Testis (tissue), 2 donors: Measurements from ENCODE around the gene HAUS7.

Experiments
- POLR2A ChIP-seq: fragments of 450-650 bp; IDR thresholded peaks from one replicate; pipeline ENCODE4 v1.6.1; 2017; ENCODE audit warnings: antibody characterized with exemption, mild to moderate bottlenecking, moderate library complexity
- TF ChIP-seq, protein P1 (sequence below), 3 experiments: fragments of 450-650 bp in 2 of 3; fragments of 200-600 bp in 1 of 3; sonication (generic) in 1 of 3; IDR thresholded peaks; one replicate each; pipeline ENCODE4 v1.5.1; 2016 to 2019; ENCODE audit warnings: antibody characterized with exemption in 3 of 3, mild to moderate bottlenecking in 2 of 3, moderate library complexity in 1 of 3

DNA sequence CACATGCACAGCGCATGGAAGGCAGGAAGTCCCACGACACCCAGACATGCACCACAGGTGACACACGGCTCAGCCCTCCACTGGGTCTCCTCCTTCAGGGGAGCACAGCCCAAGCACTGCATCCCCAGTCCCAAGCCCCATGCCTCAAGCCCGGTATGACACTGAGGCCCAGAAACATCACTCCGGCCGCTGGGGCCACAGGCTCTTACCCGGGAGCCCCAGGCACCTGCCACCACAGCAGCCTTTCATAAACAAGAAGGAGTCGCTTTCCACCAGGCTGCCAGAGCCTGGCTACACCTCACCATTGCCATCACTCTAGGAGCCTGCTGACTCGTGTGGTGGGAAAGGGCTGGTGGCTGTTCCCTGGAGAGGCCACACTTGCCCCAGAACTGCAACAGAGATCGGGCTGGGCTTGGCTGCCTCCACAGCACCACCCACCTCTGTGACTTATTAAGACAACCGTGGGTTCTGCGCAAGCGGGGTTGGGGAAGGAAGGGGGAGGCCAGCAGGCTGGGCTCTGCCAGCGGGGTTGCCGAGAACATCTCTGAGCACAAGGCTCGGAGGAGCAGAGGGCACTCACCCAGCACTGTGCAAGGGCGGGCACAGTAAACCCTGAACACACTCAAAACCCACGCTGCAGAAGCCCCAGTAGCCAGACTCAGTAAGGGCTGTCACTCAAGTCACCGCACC lies 4.5 kb downstream of the HAUS7 start:
- TF ChIP-seq POLR2A = no peak
- TF ChIP-seq, protein P1, sequence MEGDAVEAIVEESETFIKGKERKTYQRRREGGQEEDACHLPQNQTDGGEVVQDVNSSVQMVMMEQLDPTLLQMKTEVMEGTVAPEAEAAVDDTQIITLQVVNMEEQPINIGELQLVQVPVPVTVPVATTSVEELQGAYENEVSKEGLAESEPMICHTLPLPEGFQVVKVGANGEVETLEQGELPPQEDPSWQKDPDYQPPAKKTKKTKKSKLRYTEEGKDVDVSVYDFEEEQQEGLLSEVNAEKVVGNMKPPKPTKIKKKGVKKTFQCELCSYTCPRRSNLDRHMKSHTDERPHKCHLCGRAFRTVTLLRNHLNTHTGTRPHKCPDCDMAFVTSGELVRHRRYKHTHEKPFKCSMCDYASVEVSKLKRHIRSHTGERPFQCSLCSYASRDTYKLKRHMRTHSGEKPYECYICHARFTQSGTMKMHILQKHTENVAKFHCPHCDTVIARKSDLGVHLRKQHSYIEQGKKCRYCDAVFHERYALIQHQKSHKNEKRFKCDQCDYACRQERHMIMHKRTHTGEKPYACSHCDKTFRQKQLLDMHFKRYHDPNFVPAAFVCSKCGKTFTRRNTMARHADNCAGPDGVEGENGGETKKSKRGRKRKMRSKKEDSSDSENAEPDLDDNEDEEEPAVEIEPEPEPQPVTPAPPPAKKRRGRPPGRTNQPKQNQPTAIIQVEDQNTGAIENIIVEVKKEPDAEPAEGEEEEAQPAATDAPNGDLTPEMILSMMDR (IDR thresholded peaks at IDR 0.05) = no peak
